GM18502 (cell line): ENCODE results near the gene NPIPB9.

Experiments used
- ATAC-seq: cut with Tn5 transposase; IDR thresholded peaks from one replicate; pipeline ENCODE4 v1.9.1; 2021; ENCODE audit warnings: mild to moderate bottlenecking; ENCODE audit not compliant: unreplicated experiment, poor library complexity

Gene NPIPB9

DNA sequence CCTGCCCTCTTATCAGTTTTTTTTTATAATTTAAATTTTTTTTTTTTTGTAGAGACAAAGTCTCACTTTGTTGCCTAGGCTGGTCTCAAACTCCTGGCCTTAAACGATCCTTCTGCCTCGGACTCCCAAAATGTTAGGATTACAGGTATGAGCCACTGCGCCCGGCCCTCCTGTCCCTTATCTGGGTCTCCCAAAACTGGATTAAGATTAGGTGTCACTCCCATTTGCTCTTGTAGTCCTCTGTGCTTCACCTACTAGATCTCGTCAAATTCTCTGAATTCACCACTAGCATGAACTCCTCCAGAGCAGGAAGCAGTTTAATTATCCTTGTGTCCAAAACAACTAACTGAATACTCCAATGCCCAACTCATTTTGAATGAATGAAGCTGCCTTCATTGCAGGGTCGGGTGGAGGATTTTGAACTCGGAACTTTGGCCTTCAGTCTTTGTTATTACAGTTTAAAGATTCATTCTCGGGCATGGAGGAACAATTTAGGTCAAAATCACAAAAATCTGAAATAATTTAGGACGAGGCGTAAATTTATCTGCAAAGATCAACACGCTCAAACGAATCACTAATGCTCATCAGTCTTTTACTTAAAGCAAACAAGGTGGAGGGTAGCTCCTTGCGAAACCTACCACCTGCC, 70.4 kb downstream of the NPIPB9 start:
- ATAC-seq = no peak
